Neural progenitor cell (in vitro differentiated cells): ENCODE data around the gene RASSF3.

ENCODE experiments used
- CTCF ChIP-seq: fragments of 200-600 bp; sonication (generic); IDR thresholded peaks from 2 replicates; pipeline ENCODE4 v1.5.1; 2017; ENCODE audit warnings: antibody characterized with exemption, mild to moderate bottlenecking
- EZH2 ChIP-seq: fragments of 200-600 bp; sonication (generic); IDR thresholded peaks from 2 replicates; pipeline ENCODE4 v1.6.1; 2017; ENCODE audit warnings: antibody characterized with exemption, mild to moderate bottlenecking, moderate library complexity

GRCh38 chr12:64572241-64572640 lies 38.1 kb upstream of the RASSF3 start:
- TF ChIP-seq CTCF (no peak), EZH2 (no peak)
